Fibroblast of lung (primary cell): ENCODE measurements around the gene CYP27A1.

Experiments used
- CTCF ChIP-seq, 2 donors: IDR thresholded peaks in 1 of 2; conservative IDR thresholded peaks in 1 of 2; 1 replicate in 1 of 2; 2 replicates in 1 of 2; pipeline ENCODE4 v1.5.1; 2011 to 2012; ENCODE audit warnings: low read length in 2 of 2, control low read depth in 1 of 2, inconsistent platforms in 1 of 2, low read depth in 1 of 2, mild to moderate bottlenecking in 1 of 2
- EZH2 ChIP-seq: IDR thresholded peaks from 2 replicates; pipeline ENCODE4 v1.5.1; 2012; ENCODE audit warnings: low read length, control low read depth, mild to moderate bottlenecking; ENCODE audit errors: missing control alignments

DNA sequence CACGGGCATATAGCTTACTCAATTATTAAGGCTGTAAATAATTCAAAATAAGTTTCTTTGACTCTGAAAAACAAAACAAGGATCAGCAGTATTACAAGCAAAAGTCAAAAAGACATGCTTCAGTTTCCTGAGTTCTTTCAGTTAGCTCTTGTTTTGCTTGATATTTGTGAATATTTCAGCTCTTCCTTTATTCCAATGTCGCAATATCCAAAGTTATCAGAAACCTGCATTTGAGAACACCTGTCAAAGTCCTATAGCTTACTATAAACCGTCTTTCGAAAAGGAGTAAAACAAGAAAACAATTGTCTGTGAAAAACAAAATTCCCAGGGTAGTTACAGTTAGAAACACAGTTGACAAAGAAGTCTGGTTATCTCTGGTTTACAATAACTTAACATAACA is 14.7 kb downstream of the CYP27A1 start:
- TF ChIP-seq CTCF (conservative IDR thresholded peaks at IDR 0.05 in 1 of 2, IDR thresholded peaks at IDR 0.05 in 1 of 2; ENCODE audit: low read depth in 1 of 2, low read length in 2 of 2) (no peak), EZH2 (no peak)
